WTC11 (cell line): ENCODE data around the gene SLC7A14. TPM values are rescaled to one million over a fixed set of nuclear protein-coding genes. Genes with fewer than 3 reads are reported as not detected.

Experiments
- ATAC-seq: fragments of 200-7000 bp; cut with Tn5 transposase; 2 replicates; pipeline ENCODE4 v1.10.0; 2021; ENCODE audit warnings: mild to moderate bottlenecking, moderate library complexity
- CTCF ChIA-PET: fragments of 300-600 bp; sonication (Branson Sonifier 250); formaldehyde crosslinking; loops from one replicate; lab custom pipeline; 2021; ENCODE audit warnings: antibody characterized with exemption; lab: Charles Lee
- POLR2A ChIA-PET: fragments of 350-600 bp; sonication (Branson Sonifier 250); formaldehyde crosslinking; loops from one replicate; lab custom pipeline; 2021; ENCODE audit warnings: antibody characterized with exemption; lab: Charles Lee
- DNase-seq: peaks from one replicate; pipeline ENCODE4 v3.0.0; 2021; ENCODE audit warnings: low spot score
- H3K27ac Mint-ChIP-seq: 2 replicates; pipeline ENCODE4 v1.8.0; 2021; ENCODE audit warnings: mixed read lengths
- H3K27me3 Mint-ChIP-seq: 2 replicates; pipeline ENCODE4 v1.8.0; 2021; ENCODE audit warnings: low read depth, mild to moderate bottlenecking, moderate library complexity, mixed read lengths
- H3K36me3 Mint-ChIP-seq: 2 replicates; pipeline ENCODE4 v1.8.0; 2021; ENCODE audit warnings: mixed read lengths
- H3K4me1 Mint-ChIP-seq: 2 replicates; pipeline ENCODE4 v1.8.0; 2022; ENCODE audit warnings: mixed read lengths
- H3K4me3 Mint-ChIP-seq: 2 replicates; pipeline ENCODE4 v1.8.0; 2021; ENCODE audit warnings: mild to moderate bottlenecking, moderate library complexity, mixed read lengths
- H3K9me3 Mint-ChIP-seq: 2 replicates; pipeline ENCODE4 v1.8.0; 2021; ENCODE audit warnings: mixed read lengths
- AFF4 ChIP-seq: sonication (generic); formaldehyde crosslinking; IDR thresholded peaks from 2 replicates; pipeline ENCODE4 v1.8.1; 2023; ENCODE audit warnings: mild to moderate bottlenecking, missing genetic modification reagents, borderline replicate concordance
- AR ChIP-seq: fragments of 250-450 bp; sonication (Bioruptor Pico); IDR thresholded peaks from 2 replicates; pipeline ENCODE4 v1.9.0; 2021; ENCODE audit warnings: mild to moderate bottlenecking
- ATF2 ChIP-seq: sonication (generic); formaldehyde crosslinking; IDR thresholded peaks from 2 replicates; pipeline ENCODE4 v1.8.1; 2022; ENCODE audit warnings: low read depth, missing genetic modification reagents, borderline replicate concordance
- CDX4 ChIP-seq: fragments of 250-450 bp; sonication (Bioruptor Pico); IDR thresholded peaks from 2 replicates; pipeline ENCODE4 v1.9.0; 2021; ENCODE audit warnings: moderate library complexity, mild to moderate bottlenecking, inconsistent platforms, borderline replicate concordance
- CREM ChIP-seq: sonication (generic); formaldehyde crosslinking; IDR thresholded peaks from 2 replicates; pipeline ENCODE4 v1.8.1; 2022; ENCODE audit warnings: mild to moderate bottlenecking, missing genetic modification reagents, moderate library complexity
- ESRRA ChIP-seq: sonication (generic); formaldehyde crosslinking; IDR thresholded peaks from 2 replicates; pipeline ENCODE4 v1.8.1; 2022; ENCODE audit warnings: mild to moderate bottlenecking, missing genetic modification reagents, borderline replicate concordance
- FOXJ3 ChIP-seq: sonication (generic); formaldehyde crosslinking; IDR thresholded peaks from 2 replicates; pipeline ENCODE4 v1.9.0; 2021; ENCODE audit warnings: missing genetic modification reagents, mild to moderate bottlenecking, borderline replicate concordance
- JAZF1 ChIP-seq: fragments of 250-450 bp; sonication (Bioruptor Pico); IDR thresholded peaks from 2 replicates; pipeline ENCODE4 v1.9.0; 2021; ENCODE audit warnings: moderate library complexity, mild to moderate bottlenecking, inconsistent platforms
- KAT7 ChIP-seq: sonication (generic); formaldehyde crosslinking; IDR thresholded peaks from 2 replicates; pipeline ENCODE4 v1.8.1; 2023; ENCODE audit warnings: missing genetic modification reagents, mild to moderate bottlenecking, borderline replicate concordance
- MAX ChIP-seq: sonication (generic); formaldehyde crosslinking; IDR thresholded peaks from 2 replicates; pipeline ENCODE4 v1.8.0; 2022; ENCODE audit warnings: mild to moderate bottlenecking, missing genetic modification reagents
- MXD4 ChIP-seq: fragments of 250-450 bp; sonication (Bioruptor Pico); IDR thresholded peaks from 2 replicates; pipeline ENCODE4 v1.8.0; 2021; ENCODE audit warnings: mild to moderate bottlenecking, moderate library complexity, borderline replicate concordance
- NFATC4 ChIP-seq: fragments of 250-450 bp; sonication (Bioruptor Pico); IDR thresholded peaks from 2 replicates; pipeline ENCODE4 v1.9.0; 2021; ENCODE audit warnings: mild to moderate bottlenecking
- NR3C1 ChIP-seq: sonication (generic); formaldehyde crosslinking; conservative IDR thresholded peaks from 2 replicates; pipeline ENCODE4 v1.8.1; 2023; ENCODE audit warnings: low read depth, mild to moderate bottlenecking, missing genetic modification reagents
- OVOL2 ChIP-seq: fragments of 250-450 bp; sonication (Bioruptor Pico); IDR thresholded peaks from 2 replicates; pipeline ENCODE4 v1.9.0; 2021; ENCODE audit warnings: mild to moderate bottlenecking, borderline replicate concordance
- SMAD4 ChIP-seq: sonication (generic); formaldehyde crosslinking; IDR thresholded peaks from 2 replicates; pipeline ENCODE4 v1.8.0; 2022; ENCODE audit warnings: mild to moderate bottlenecking, missing genetic modification reagents
- TCF7 ChIP-seq: sonication (generic); formaldehyde crosslinking; IDR thresholded peaks from 2 replicates; pipeline ENCODE4 v1.8.0; 2022; ENCODE audit warnings: mild to moderate bottlenecking, low read depth, missing genetic modification reagents, moderate library complexity
- ZBTB43 ChIP-seq: sonication (generic); formaldehyde crosslinking; IDR thresholded peaks from 2 replicates; pipeline ENCODE4 v1.8.1; 2023; ENCODE audit warnings: mild to moderate bottlenecking, missing genetic modification reagents
- ZNF263 ChIP-seq: sonication (generic); formaldehyde crosslinking; IDR thresholded peaks from 2 replicates; pipeline ENCODE4 v1.8.1; 2022; ENCODE audit warnings: low read depth, mild to moderate bottlenecking, moderate library complexity, missing genetic modification reagents
- ZNF396 ChIP-seq: fragments of 250-450 bp; sonication (Bioruptor Pico); IDR thresholded peaks from 2 replicates; pipeline ENCODE4 v1.8.0; 2021; ENCODE audit warnings: mild to moderate bottlenecking, moderate library complexity, borderline replicate concordance
- ZNF416 ChIP-seq: fragments of 250-450 bp; sonication (Bioruptor Pico); IDR thresholded peaks from 2 replicates; pipeline ENCODE4 v1.9.0; 2021; ENCODE audit warnings: mild to moderate bottlenecking, inconsistent platforms
- total RNA-seq: library from RNA; stranded (reverse); gene quantifications from 3 replicates; pipeline ENCODE4 v1.2.3, GENCODE V29; 2021

The SLC7A14 gene
- total RNA-seq, 1 experiment from 2014 or later: 0.68 TPM

GRCh38 chr3:170471149-170471548 lies 114.7 kb downstream of the SLC7A14 start (continued):
- TF ChIP-seq ZNF396 (CRISPR knock-in tag) (no peak), ZBTB43 (CRISPR knock-in tag) (no peak)

- Mint-ChIP-seq H3K27me3 (no peaks in the 10 kb centered on the region), H3K36me3 (no peaks in the 10 kb centered on the region), H3K27ac (no peak overlapping the region), H3K4me1 (peaks cover 36% of the 10 kb centered on the region), H3K9me3 (no peaks in the 10 kb centered on the region), H3K4me3 (no peak overlapping the region)
- ChIA-PET POLR2A (no interaction called here), CTCF (interaction anchor here (1.2 to 1.5 kb wide), 4 partner anchors 26 to 391 kb away, joined by 3 to 5 read pairs (median 4); no protein-coding TSS in a partner anchor)
- ATAC-seq: no peak
- TF ChIP-seq ESRRA (no peak), MAX (no peak), AR (CRISPR knock-in tag) (no peak), ATF2 (CRISPR knock-in tag) (no peak), TCF7 (CRISPR knock-in tag) (no peak), SMAD4 (CRISPR knock-in tag) (no peak)
- DNase-seq: no peak
Measured at GRCh38 chr3:170470063-170471016, 115.5 kb downstream of the SLC7A14 start.

GRCh38 chr3:170469151-170470062 lies 116.5 kb downstream of the SLC7A14 start:
- no peaks in the 10 kb centered on the region for H3K36me3 Mint-ChIP-seq
- H3K4me1 Mint-ChIP-seq: peaks cover 42% of the 10 kb centered on the region
- ChIA-PET POLR2A (no interaction called here), CTCF (interaction anchor here (0.6 to 1.5 kb wide), 3 partner anchors 73 to 390 kb away, joined by 3 to 5 read pairs (median 4); no protein-coding TSS in a partner anchor)
- no peak for DNase-seq
- H3K4me3 Mint-ChIP-seq: no peak overlapping the region
- no peaks in the 10 kb centered on the region for H3K27me3 Mint-ChIP-seq
- no peak for ATAC-seq
- no peak overlapping the region for H3K27ac Mint-ChIP-seq
- no peaks in the 10 kb centered on the region for H3K9me3 Mint-ChIP-seq
- TF ChIP-seq JAZF1 (no peak), CREM (CRISPR knock-in tag) (no peak), FOXJ3 (CRISPR knock-in tag) (no peak), CDX4 (CRISPR knock-in tag) (no peak), MXD4 (CRISPR knock-in tag) (no peak), NFATC4 (CRISPR knock-in tag) (no peak), AFF4 (CRISPR knock-in tag) (no peak), ZNF416 (CRISPR knock-in tag) (no peak), KAT7 (no peak), NR3C1 (no peak), ZNF263 (CRISPR knock-in tag) (no peak), OVOL2 (no peak)
